GM19468 (cell line): ENCODE measurements around the gene TMEM120B.
"Not testable (repeated sequence)": the region's sequence is repeated elsewhere in the genome, so short reads cannot be mapped to it uniquely, and the experiment has no call there.

Experiments
- ATAC-seq: cut with Tn5 transposase; IDR thresholded peaks from one replicate; pipeline ENCODE4 v1.9.1; 2021; ENCODE audit warnings: mild to moderate bottlenecking, moderate library complexity, moderate number of reproducible peaks; ENCODE audit not compliant: unreplicated experiment; ENCODE audit errors: extremely low read depth

The TMEM120B gene

DNA sequence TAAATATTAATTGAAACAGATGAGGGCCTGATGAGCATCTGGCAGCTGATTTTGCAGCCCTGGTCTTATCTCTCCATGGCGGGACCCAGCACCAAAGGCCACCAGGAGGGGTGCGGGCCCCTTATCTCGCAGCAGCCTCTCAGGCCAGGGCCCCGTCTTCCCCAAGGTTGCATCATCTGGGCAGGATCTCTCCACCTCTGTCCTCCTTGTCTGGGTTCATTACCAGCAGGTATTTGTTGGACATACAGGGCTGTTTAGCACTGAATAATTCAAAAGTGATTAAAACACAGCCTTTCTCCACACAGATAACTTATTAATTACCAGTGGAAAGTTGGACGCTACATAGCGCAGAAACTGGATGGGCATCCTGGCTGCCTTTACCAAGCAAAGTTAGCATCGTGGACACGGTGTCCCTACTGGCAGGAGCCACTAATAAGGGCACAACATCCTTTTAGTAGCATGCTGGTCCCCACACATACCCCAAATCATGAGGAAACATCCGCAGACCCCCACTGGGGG, 25.8 kb downstream of the TMEM120B start:
- no peak for ATAC-seq

DNA sequence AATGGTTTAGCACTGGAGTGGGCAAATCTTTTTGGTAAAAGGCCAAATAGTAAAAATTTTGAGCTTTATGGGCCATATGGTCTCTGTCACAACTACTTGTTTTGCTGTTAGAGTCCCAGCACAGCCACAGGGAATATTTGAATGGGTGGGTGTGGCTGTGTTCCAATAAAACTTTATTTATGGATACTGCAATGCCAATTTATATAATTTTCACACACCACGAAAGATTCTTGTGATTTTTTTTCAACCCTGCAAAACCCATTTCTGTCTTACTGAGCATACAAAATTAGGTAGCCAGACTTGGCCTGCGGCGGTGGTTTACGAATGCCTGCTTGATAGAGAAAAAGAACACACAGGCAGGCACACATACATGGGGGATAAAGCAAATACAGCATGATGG, 28.3 kb downstream of the TMEM120B start:
- no peak for ATAC-seq

DNA sequence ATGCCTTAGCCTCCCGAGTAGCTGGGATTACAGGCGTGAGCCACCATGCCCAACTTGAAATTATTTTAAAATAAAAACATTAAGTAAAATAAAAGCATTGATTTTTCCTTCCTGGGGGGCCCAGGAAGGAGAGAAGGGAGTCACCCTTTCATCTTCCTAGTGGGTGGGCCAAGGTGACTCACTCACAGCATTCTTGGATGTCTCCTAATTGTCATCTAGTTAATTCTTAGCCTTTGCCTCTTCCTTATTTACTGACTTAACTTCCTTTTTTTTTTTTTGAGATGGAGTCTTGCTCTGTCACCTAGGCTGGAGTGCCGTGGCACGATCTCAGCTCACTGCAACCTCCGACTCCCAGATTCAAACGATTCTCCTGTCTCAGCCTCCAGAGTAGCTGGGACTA, 29.2 kb downstream of the TMEM120B start:
- no peak for ATAC-seq

DNA sequence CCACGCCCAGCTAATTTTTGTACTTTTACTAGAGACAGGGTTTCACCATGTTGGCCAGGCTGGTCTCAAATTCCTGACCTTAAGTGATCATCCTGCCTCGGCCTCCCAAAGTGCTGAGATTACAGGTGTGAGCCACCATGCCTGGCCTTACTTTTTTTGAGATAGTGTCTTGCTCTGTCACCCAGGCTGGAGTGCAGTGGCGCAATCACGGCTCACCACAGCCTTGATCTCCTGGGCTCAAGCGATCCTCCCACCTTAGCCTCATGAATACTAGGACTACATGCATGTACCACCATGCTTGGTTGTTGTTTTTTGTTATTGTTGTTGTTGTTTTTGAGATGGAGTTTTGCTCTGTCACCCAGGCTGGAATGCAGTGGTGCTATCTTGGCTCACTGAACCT, 33.0 kb downstream of the TMEM120B start:
- not testable (repeated sequence) for ATAC-seq

DNA sequence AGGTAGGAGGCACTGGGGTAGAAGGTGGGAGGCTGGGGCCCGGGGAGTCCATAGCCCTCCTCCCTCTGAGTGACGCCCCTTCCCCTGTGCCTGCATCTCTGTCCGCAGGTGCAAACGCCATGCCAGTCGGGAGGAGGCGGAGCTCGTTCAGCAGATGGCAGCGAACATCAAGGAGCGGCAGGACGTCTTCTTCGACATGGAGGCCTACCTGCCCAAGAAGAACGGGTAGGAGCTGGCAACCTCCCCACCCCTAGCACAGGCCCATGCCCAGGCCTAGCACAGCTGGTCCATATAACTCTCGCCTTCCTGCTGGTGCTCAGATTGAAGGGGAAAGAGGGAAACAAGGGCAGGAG, 35.6 kb downstream of the TMEM120B start:
- ATAC-seq, result no peak

GRCh38 chr12:121748571-121749265, 36.2 kb downstream of the TMEM120B start:
- no peak for ATAC-seq

- ATAC-seq, result no peak
Measured at GRCh38 chr12:121749267-121749666, 36.7 kb downstream of the TMEM120B start.

DNA sequence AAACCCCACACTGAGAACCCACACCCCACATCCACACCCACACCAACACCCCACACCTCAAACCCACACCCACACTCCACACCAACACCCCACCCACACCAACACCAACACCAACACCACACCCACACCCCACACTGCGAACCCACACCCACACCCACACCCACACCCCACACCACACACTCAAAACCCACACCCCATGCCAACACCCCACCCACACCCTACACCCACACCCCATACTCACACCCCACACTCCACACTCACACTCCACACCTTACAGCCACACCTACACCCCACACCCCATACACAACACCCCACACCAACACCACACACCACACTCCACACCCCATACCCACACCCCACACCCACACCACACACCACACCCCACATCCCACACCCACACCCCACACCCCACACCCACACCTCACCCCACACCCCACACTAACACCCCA, 38.0 kb downstream of the TMEM120B start:
- ATAC-seq, result no peak

DNA sequence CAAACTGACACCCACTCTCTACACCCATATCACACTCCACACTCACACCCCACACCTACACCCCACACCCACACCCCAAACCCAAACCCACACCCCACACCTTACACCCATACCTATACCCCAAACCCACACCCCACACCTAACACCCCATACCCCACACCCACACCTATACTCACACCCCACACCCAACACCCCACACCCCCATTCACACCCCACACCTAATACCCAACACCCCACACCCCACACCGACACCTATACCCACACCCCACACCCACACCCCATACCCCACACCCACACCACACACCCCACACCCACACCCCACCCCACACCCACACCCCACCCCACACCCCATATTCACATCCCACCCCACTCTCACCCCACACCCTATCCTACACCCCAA, 38.5 kb downstream of the TMEM120B start:
- ATAC-seq, result no peak

GRCh38 chr12:121751749-121752351, 39.3 kb downstream of the TMEM120B start:
- no peak for ATAC-seq

GRCh38 chr12:121753844-121754264, 41.3 kb downstream of the TMEM120B start:
- ATAC-seq, result no peak

DNA sequence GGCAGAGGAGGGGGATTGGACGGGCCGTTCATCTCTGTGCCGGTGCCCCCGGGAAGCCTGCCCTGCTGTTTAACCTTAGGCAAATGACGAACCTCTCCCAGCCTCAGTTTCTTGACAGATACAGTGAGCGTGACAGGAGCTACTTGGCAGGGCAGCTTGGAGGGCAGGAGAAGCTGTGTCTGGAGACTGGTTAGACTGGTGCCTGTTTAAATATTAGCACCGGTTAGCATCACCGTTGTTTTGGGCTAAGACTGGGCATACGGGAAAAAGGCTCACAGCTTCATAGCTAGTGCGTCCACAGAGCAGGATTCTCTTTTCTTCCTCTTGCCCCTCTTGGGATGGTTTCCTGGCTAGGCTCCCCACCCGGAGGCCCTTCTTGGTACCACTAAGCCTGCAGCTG, 42.3 kb downstream of the TMEM120B start:
- ATAC-seq, result no peak

- ATAC-seq, result no peak
Measured at GRCh38 chr12:121755591-121755990, 43.0 kb downstream of the TMEM120B start.

DNA sequence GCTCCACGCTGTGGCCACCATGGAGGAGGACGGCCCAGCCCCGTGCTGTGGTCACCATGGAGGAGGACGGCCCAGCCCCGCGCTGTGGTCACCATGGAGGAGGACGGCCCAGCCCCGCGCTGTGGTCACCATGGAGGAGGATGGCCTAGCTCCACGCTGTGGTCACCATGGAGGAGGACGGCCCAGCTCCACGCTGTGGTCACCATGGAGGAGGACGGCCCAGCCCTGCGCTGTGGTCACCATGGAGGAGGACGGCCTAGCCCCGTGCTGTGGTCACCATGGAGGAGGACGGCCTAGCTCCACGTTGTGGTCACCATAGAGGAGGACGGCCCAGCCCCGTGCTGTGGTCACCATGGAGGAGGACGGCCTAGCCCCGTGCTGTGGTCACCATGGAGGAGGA, 46.0 kb downstream of the TMEM120B start:
- not testable (repeated sequence) for ATAC-seq

GRCh38 chr12:121762269-121762668, 49.7 kb downstream of the TMEM120B start:
- no peak for ATAC-seq

DNA sequence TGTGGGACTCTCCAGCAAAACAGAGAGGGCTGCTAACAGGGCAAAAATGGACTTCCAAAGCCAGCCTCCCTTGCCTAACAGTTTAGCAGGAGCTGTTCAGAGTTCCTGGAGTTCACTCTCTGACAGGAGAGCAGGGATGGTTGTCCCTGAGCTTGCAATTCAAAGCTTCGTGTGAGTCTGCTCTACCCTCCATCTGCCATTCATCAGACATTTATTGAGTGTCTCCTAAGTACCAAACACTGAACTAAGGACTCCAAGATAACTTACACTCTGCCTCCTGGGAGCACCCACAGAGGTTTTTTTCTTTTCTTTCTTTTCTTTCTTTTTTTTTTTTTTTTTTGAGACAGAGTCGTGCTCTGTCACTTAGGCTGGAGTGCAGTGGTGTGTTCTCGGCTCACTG, 52.3 kb downstream of the TMEM120B start:
- ATAC-seq, result no peak

DNA sequence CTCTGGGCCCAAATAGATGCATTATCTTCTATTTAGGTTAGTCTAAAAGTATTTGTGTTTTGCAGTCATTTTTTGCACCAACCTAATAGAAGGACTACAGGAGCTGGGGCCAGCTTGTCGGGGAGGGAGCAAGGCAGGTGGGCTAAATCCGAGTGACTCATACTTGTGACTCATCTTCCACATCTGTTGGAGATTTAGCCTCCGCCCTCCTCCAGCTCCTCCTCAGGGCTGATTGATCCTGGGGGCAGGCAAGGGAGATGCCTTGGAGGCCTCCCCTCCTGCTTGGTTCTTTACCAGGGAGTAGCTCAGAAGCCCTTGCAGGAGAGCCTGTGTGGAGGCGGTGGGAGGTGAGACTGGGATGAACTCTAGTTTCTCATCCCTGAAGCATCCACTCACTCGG, 53.0 kb downstream of the TMEM120B start:
- ATAC-seq, result no peak

GRCh38 chr12:121766290-121767039, 53.9 kb downstream of the TMEM120B start:
- no peak for ATAC-seq

- ATAC-seq, result no peak
Measured at GRCh38 chr12:121767525-121768016, 55.0 kb downstream of the TMEM120B start.

DNA sequence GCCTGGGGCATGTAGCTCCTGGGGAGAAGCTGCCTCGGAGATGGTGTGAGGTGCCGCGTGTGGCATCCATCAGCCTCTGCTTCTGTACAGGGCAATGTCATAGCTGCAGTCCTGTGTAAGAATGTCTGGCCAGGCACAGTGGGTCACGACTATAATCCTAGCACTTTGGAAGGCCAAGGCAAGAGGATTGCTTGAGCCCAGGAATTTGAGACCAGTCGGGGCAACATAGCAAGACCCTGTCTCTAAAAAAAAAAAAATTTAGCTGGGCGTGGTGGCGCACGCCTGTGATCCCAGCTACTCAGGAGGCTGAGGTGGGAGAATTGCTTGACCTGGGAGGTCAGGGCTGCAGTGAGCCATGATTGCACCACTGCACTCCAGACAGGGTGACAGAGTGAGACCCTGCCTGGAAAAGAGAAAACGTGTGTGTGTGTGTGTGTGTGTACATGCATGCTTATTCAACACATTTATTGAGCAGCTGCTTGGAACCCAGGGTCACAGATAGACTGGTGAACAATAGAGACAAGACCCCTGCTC, 56.8 kb downstream of the TMEM120B start:
- ATAC-seq, result no peak

DNA sequence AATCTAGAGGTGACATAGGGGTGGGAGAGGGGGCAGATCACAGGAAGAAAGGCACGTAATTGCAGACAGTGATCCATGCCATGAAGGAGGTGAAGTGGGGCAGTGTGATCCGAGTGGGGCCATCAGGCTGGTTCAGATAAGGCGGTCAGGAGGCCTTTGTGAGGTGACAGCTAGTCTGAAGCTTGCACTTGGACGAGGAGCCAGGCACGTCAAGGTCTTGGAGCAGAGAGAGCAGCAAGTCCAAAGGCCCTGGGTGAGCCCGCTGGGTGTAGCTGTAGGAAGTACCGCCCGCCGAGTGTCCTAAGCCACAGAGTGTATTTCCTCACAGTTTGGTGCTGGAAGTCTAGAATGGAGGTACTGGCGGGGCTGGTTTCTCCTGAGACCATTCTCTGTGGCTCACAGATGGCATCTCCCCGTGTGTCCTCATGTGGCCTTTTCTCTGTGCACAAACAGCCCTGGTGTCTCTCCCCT, 57.3 kb downstream of the TMEM120B start:
- ATAC-seq, result no peak
